Heart left ventricle (tissue), 16 donors: Measurements from ENCODE around the gene MEN1. TPM values are rescaled to one million over a fixed set of nuclear protein-coding genes. Genes with fewer than 3 reads are reported as not detected.

Experiments
- ATAC-seq, 4 donors: fragments of 200-7000 bp; cut with Tn5 transposase; one replicate each; pipeline ENCODE4 v1.9.1; 2020 to 2022; ENCODE audit warnings: moderate library complexity in 4 of 4, mild to moderate bottlenecking in 3 of 4, moderate number of reproducible peaks in 1 of 4
- DNase-seq, 5 donors: peaks; one replicate each; pipeline ENCODE4 v3.0.0-alpha.2; 2020
- H3K27ac ChIP-seq, 12 donors: fragments of 200-600 bp; sonication (generic) in 4 of 12; one replicate each; pipeline versions ENCODE4 v1.5.0 to v1.8.0; 2016 to 2022; ENCODE audit warnings: mild to moderate bottlenecking in 2 of 12
- H3K27me3 ChIP-seq, 9 donors: fragments of 200-600 bp; sonication (generic) in 2 of 9; one replicate each; pipeline versions ENCODE4 v1.5.1 to v1.8.0; 2016 to 2022; ENCODE audit warnings: mild to moderate bottlenecking in 3 of 9
- H3K36me3 ChIP-seq, 9 donors: fragments of 200-600 bp; sonication (generic) in 2 of 9; one replicate each; pipeline versions ENCODE4 v1.5.0 to v1.8.0; 2018 to 2022; ENCODE audit warnings: mild to moderate bottlenecking in 2 of 9
- H3K4me1 ChIP-seq, 12 donors: fragments of 200-600 bp; sonication (generic) in 4 of 12; one replicate each; pipeline versions ENCODE4 v1.5.0 to v1.8.0; 2016 to 2022; ENCODE audit warnings: mild to moderate bottlenecking in 3 of 12
- H3K4me3 ChIP-seq, 12 donors: fragments of 200-600 bp; sonication (generic) in 4 of 12; one replicate each; pipeline versions ENCODE4 v1.5.0 to v1.8.0; 2017 to 2022; ENCODE audit warnings: mild to moderate bottlenecking in 9 of 12, moderate library complexity in 4 of 12
- H3K9me3 ChIP-seq, 12 donors: fragments of 200-600 bp; sonication (generic) in 4 of 12; one replicate each; pipeline versions ENCODE4 v1.5.0 to v1.8.0; 2016 to 2022; ENCODE audit warnings: mild to moderate bottlenecking in 1 of 12
- CTCF ChIP-seq, 12 donors: fragments of 200-600 bp; sonication (generic) in 4 of 12; IDR thresholded peaks; one replicate each; pipeline versions ENCODE4 v1.5.0 to v1.8.0; 2018 to 2022; ENCODE audit warnings: antibody characterized with exemption in 12 of 12, mild to moderate bottlenecking in 5 of 12
- POLR2A ChIP-seq, 2 donors: fragments of 450-650 bp; IDR thresholded peaks; one replicate each; pipeline ENCODE4 v1.6.1; 2017; ENCODE audit warnings: antibody characterized with exemption in 2 of 2, mild to moderate bottlenecking in 2 of 2, moderate library complexity in 2 of 2
- WGBS, 4 donors: extraction: QIAGEN DNeasy Blood & Tissue Kit in 2 of 4; methylation state at CpG; one replicate each; pipeline versions ENCODE4 v1.1.5 to v1.1.7; 2013 to 2018; 5-methylcytosine and 5-hydroxymethylcytosine counted together
- intact Hi-C, 10 donors: fragments of 100-400 bp; cut with DNase I; formaldehyde crosslinking; loops; one replicate each; pipeline versions ENCODE4 v1.11.1 to v1.14.2; 2022
- polyA plus RNA-seq, 2 donors: library from polyadenylated mRNA; stranded (reverse); fragments of 200-250 nt; gene quantifications; one replicate each; pipeline ENCODE4 v1.2.3, GENCODE V29; 2013
- total RNA-seq, 9 donors: library from RNA; depleted of rRNA in 2 of 9; stranded (reverse); fragments of >200 nt in 2 of 9; fragmentation: NEBNext Ultra II Directional in 3 of 9; extraction: Animal tissue kit (Norgen Biotek cat#: 25700) in 3 of 9; gene quantifications; one replicate each; pipeline versions ENCODE4 v1.1.0 to v1.2.4, GENCODE V29; 2016 to 2023
- donor health status: ischemic (EF 13 %, LVEDD 7.1; RV severe dilation, severe dysfunction).
- donor health status: healthy with polysubstance abuse.
- donor health status: DM: no; HTN: yes; CAD: no.
- donor health status: DM: no; HTN: no; CAD: no.
- donor health status: ischemic (EF 25% LVEDD 6.9; RV normal size, moderate dysfunction).
- donor health status: ischemic (EF 25% LVEDD 5.7; RV mildly dilated, moderate dysfunction).
- donor health status: healthy.
- donor health status: DM: yes; HTN: yes; CAD: no.
- donor health status: ischemic (EF 35%, LVEDD 5.7; RV mildly dilated, moderate dysfunction).
- donor health status: nonischemic (EF 11% LVEDD 7.7; RV severe dilation, severe dysfunction).
- donor health status: DM: yes; HTN: yes; CAD: no.
- donor health status: PGD.
- donor health status: ischemic (EF 29% LVEDD 5.4; RV normal size, mild dysfunction).
- donor health status: nonischemic (EF 23%, LVEDD 6.1; RV moderate dilation, normal function).

MEN1 gene
- total and polyA plus RNA-seq, 11 donors, result 6.6 to 15.2 (median 9.0) TPM

- intact Hi-C loops, result loop anchor here in 1 of 10 donors (5.0 kb wide), 1 partner anchor 74 kb away; no protein-coding TSS in a partner anchor
- TF ChIP-seq POLR2A (IDR thresholded peaks at IDR 0.05) (no peak), CTCF (IDR thresholded peaks at IDR 0.05) (no peak)
These were observed 22.8 kb upstream of the MEN1 start for GRCh38 chr11:64833198-64833502.

GRCh38 chr11:64832467-64833197 lies 22.3 kb upstream of the MEN1 start:
- 95 to 97% (median 96%) methylated on average over 10 to 21 of the region's 21 CpGs for WGBS, 4 donors
- intact Hi-C loops, result loop anchor here in 1 of 10 donors (5.0 kb wide), 1 partner anchor 75 kb away; no protein-coding TSS in a partner anchor

More at GRCh38 chr11:64833198-64833502, 22.8 kb upstream of the MEN1 start:
- H3K4me1 ChIP-seq, result no peaks in the 10 kb centered on the region
- WGBS, 4 donors, result 85 to 94% (median 93%) methylated on average over 7 to 12 of the region's 12 CpGs
- DNase-seq (no peak), ATAC-seq (no peak)
- H3K27me3 ChIP-seq, result no peaks in the 10 kb centered on the region
- H3K36me3 ChIP-seq, result no peaks in the 10 kb centered on the region
- H3K27ac ChIP-seq, result no peak overlapping the region
- H3K4me3 ChIP-seq, result no peak overlapping the region
- H3K9me3 ChIP-seq, result no peaks in the 10 kb centered on the region

GRCh38 chr11:64831411-64831891 lies 21.1 kb upstream of the MEN1 start:
- no peaks in the 10 kb centered on the region for H3K27me3 ChIP-seq
- no peak for ATAC-seq
- WGBS, 4 donors, result 80 to 91% (median 90%) methylated on average over 15 to 24 of the region's 24 CpGs
- no peaks in the 10 kb centered on the region for H3K4me1 ChIP-seq
- intact Hi-C loops, result loop anchor here in 1 of 10 donors (5.0 kb wide), 1 partner anchor 76 kb away; no protein-coding TSS in a partner anchor
- TF ChIP-seq POLR2A (IDR thresholded peaks at IDR 0.05) (no peak), CTCF (IDR thresholded peaks at IDR 0.05) (no peak)
- no peaks in the 10 kb centered on the region for H3K9me3 ChIP-seq
- H3K27ac ChIP-seq, result no peak overlapping the region
- no peak for DNase-seq
- no peaks in the 10 kb centered on the region for H3K36me3 ChIP-seq
- H3K4me3 ChIP-seq, result no peak overlapping the region

More at GRCh38 chr11:64832467-64833197, 22.3 kb upstream of the MEN1 start:
- Histone ChIP-seq H3K27me3 (no peaks in the 10 kb centered on the region), H3K9me3 (no peaks in the 10 kb centered on the region), H3K27ac (no peak overlapping the region), H3K36me3 (no peaks in the 10 kb centered on the region), H3K4me3 (no peak overlapping the region), H3K4me1 (no peaks in the 10 kb centered on the region)
- TF ChIP-seq POLR2A (IDR thresholded peaks at IDR 0.05), result no peak
- DNase-seq, result no peak
- no peak for ATAC-seq

GRCh38 chr11:64829536-64830251 lies 19.3 kb upstream of the MEN1 start:
- DNase-seq, result no peak
- 92 to 94% (median 93%) methylated on average over 32 to 43 of the region's 43 CpGs for WGBS, 4 donors
- no peaks in the 10 kb centered on the region for H3K4me1 ChIP-seq
- intact Hi-C loops, result loop anchor here in 1 of 10 donors (5.0 kb wide), 1 partner anchor 78 kb away; no protein-coding TSS in a partner anchor
- TF ChIP-seq CTCF (IDR thresholded peaks at IDR 0.05), result no peak
- no peaks in the 10 kb centered on the region for H3K36me3 ChIP-seq
- H3K27me3 ChIP-seq, result no peaks in the 10 kb centered on the region
- H3K27ac ChIP-seq, result no peak overlapping the region
- H3K9me3 ChIP-seq, result no peaks in the 10 kb centered on the region
- ATAC-seq, result no peak
- no peak overlapping the region for H3K4me3 ChIP-seq
